Lung (tissue), 12 donors: ENCODE results near the gene AKAP6. TPM values are rescaled to one million over a fixed set of nuclear protein-coding genes. Genes with fewer than 3 reads are reported as not detected.

Experiments
- ATAC-seq: fragments of 200-7000 bp; cut with Tn5 transposase; one replicate; pipeline ENCODE4 v1.9.1; 2020; ENCODE audit warnings: moderate number of reproducible peaks; ENCODE audit not compliant: insufficient read depth, low FRiP score
- DNase-seq, 3 donors: peaks; one replicate each; pipeline ENCODE4 v3.0.0-alpha.2; 2013 to 2017
- H3K27ac ChIP-seq, 2 donors: one replicate each; pipeline ENCODE4 v1.5.1; 2013; ENCODE audit warnings: mild to moderate bottlenecking in 2 of 2, moderate library complexity in 2 of 2, control low read depth in 1 of 2, inconsistent platforms in 1 of 2, low read depth in 1 of 2, low read length in 1 of 2
- H3K27me3 ChIP-seq, 3 donors: one replicate each; pipeline ENCODE4 v1.5.1; 2013; ENCODE audit warnings: low read length in 2 of 3; ENCODE audit not compliant: control insufficient read depth in 3 of 3, insufficient read depth in 3 of 3
- H3K36me3 ChIP-seq, 4 donors: one replicate each; pipeline ENCODE4 v1.5.1; 2013; ENCODE audit warnings: low read length in 4 of 4, mild to moderate bottlenecking in 1 of 4, moderate library complexity in 1 of 4; ENCODE audit not compliant: control insufficient read depth in 4 of 4, insufficient read depth in 4 of 4
- H3K4me1 ChIP-seq, 5 donors: one replicate each; pipeline ENCODE4 v1.5.1; 2013; ENCODE audit warnings: low read length in 5 of 5, mild to moderate bottlenecking in 2 of 5, moderate library complexity in 1 of 5; ENCODE audit not compliant: control insufficient read depth in 5 of 5, insufficient read depth in 5 of 5
- H3K4me3 ChIP-seq: one replicate; pipeline ENCODE4 v1.5.1; 2013; ENCODE audit warnings: mild to moderate bottlenecking, control low read depth, moderate library complexity
- H3K9ac ChIP-seq, 2 donors: one replicate each; pipeline ENCODE4 v1.5.1; 2013; ENCODE audit warnings: low read length in 2 of 2, control low read depth in 1 of 2; ENCODE audit not compliant: insufficient read depth in 1 of 2
- H3K9me3 ChIP-seq, 4 donors: one replicate each; pipeline ENCODE4 v1.5.1; 2013; ENCODE audit warnings: low read length in 3 of 4, mild to moderate bottlenecking in 1 of 4, moderate library complexity in 1 of 4; ENCODE audit not compliant: control insufficient read depth in 4 of 4, insufficient read depth in 3 of 4
- CTCF ChIP-seq: IDR thresholded peaks from 2 replicates; pipeline ENCODE4 v1.5.1; 2012; ENCODE audit warnings: mild to moderate bottlenecking; ENCODE audit errors: control extremely low read depth, extremely low read depth
- WGBS, 2 donors: extraction: QIAGEN DNeasy Blood & Tissue Kit; methylation state at CpG; one replicate each; pipeline ENCODE4 v1.1.7; 2013; 5-methylcytosine and 5-hydroxymethylcytosine counted together
- polyA plus RNA-seq, 2 donors: library from polyadenylated mRNA; stranded (reverse); fragments of 200-250 nt; gene quantifications; one replicate each; pipeline ENCODE4 v1.2.1, GENCODE V29; 2013
- total RNA-seq, 2 donors: library from RNA; depleted of rRNA in 1 of 2; stranded (reverse); fragments of >200 nt in 1 of 2; gene quantifications; one replicate each; pipeline ENCODE4 v1.2.1, GENCODE V29; 2014 to 2021
- donor health status: control.
- donor health status: control.
- donor health status: Bipolar disorder and iron deficiency.
- donor health status: healthy.
- donor health status: DM: yes; HTN: yes; CAD: no.

AKAP6 gene
- total and polyA plus RNA-seq, 4 donors = 1.5 to 27.1 (median 7.7) TPM

DNA sequence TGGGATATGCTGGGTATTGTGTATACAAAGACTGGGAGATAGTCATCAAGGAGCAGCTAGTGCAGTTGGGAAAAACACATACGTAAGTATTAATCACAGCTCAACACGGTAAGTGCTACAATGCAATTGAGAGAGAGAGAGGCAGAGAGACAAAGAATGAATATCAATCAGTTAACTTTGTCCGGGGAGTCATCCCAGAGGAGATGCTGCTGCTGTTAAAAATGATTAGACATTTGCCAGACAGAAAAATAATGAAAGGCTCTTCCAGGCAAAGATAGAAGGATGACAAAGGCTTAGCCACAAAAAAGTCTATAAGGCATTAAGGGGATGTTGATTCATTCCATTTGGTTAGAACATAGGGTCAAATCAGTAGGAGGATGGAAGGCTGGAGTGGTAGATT, 45.1 kb downstream of the AKAP6 start:
- Histone ChIP-seq H3K36me3 (no peaks in the 10 kb centered on the region), H3K9me3 (no peaks in the 10 kb centered on the region), H3K27ac (no peak overlapping the region), H3K9ac (no peak overlapping the region), H3K4me1 (peaks cover 0 to 2% (median 0%) of the 10 kb centered on the region in 5 donors), H3K4me3 (no peak overlapping the region), H3K27me3 (no peaks in the 10 kb centered on the region)
- 88 to 90% methylated on average over 3 of the region's 3 CpGs for whole genome bisulfite sequencing, 2 donors
- no peak for TF ChIP-seq CTCF
- DNase-seq (no peak), ATAC-seq (no peak)

- Histone ChIP-seq H3K36me3 (no peaks in the 10 kb centered on the region), H3K27ac (no peak overlapping the region), H3K27me3 (no peaks in the 10 kb centered on the region), H3K9ac (no peak overlapping the region), H3K4me1 (peaks cover 0 to 2% (median 0%) of the 10 kb centered on the region in 5 donors), H3K9me3 (no peaks in the 10 kb centered on the region), H3K4me3 (no peak overlapping the region)
- ATAC-seq (no peak), DNase-seq (no peak)
- no peak for TF ChIP-seq CTCF
- 84 to 90% methylated on average over 2 of the region's 2 CpGs for WGBS, 2 donors
Measured at GRCh38 chr14:32375663-32376062, 46.6 kb downstream of the AKAP6 start.

DNA sequence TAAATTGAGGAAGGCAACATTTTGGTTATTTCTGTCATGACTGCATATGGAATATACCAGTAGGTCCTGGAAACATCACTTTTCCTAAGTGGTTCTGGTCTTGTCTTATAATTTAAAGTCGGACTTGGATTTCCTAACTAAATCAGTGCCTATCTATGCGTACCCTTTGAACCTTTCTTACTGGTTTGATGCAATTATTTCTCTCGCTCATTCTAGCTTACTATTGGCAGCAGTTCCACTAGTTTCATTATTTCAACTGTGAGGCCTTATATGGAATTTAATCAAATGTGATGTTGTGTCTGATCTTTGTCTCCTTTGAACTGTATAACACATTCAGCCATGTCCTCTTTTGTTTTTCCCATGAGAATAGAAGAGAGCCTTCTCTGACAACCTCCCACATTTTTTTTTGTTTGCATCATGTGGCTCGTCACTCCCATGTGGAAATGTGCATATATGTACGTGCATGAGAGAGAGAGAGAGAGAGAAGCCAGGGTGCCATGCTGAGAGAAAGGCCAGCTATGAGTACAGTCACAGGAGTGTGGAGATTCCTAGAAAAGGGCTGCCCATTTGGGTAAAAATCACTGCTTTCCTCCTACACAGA, 48.0 kb downstream of the AKAP6 start:
- DNase-seq (no peak), ATAC-seq (no peak)
- Histone ChIP-seq H3K4me3 (no peak overlapping the region), H3K9ac (no peak overlapping the region), H3K4me1 (peaks cover 0 to 2% (median 0%) of the 10 kb centered on the region in 5 donors), H3K9me3 (no peaks in the 10 kb centered on the region), H3K27me3 (no peaks in the 10 kb centered on the region), H3K36me3 (no peaks in the 10 kb centered on the region), H3K27ac (no peak overlapping the region)
- TF ChIP-seq CTCF = no peak
- 90 to 94% methylated on average over 5 of the region's 5 CpGs for WGBS, 2 donors

DNA sequence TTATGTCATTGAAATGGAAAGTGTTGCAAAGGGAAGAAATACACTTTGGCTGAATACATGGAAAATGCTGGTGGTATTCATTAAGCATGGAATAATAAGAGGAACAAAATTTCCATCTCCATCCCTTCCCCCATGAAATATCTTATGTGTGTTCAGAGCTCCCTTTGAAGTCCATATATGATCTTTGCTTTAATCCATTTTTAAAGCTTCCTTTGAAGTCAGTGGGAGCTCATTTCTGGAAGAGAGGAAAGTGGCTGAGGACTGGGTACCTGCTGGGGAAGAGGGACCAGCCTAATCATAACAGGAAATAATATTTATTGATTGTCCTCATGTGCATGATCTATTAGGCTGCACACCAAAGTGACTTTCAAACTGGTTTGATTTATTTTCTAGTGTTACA, 49.2 kb downstream of the AKAP6 start:
- TF ChIP-seq CTCF = no peak
- Histone ChIP-seq H3K4me1 (no peaks in the 10 kb centered on the region), H3K4me3 (no peak overlapping the region), H3K36me3 (no peaks in the 10 kb centered on the region), H3K9me3 (no peaks in the 10 kb centered on the region), H3K9ac (no peak overlapping the region), H3K27ac (no peak overlapping the region), H3K27me3 (no peaks in the 10 kb centered on the region)
- DNase-seq (peak in 1 of 3 donors; percentile 7), ATAC-seq (no peak)
